OCI-LY1 (cell line): ENCODE measurements around the gene DNAH9.

Source experiments
- H2AFZ ChIP-seq: fragments of 200-600 bp; sonication (generic), shearing (Covaris generic); 2 replicates; pipeline ENCODE4 v1.6.0; 2014; ENCODE audit warnings: antibody characterized with exemption, mild to moderate bottlenecking, low read length
- H3F3A ChIP-seq: fragments of 200-600 bp; sonication (generic), shearing (Covaris generic); 2 replicates; pipeline ENCODE4 v1.6.0; 2014; ENCODE audit warnings: mild to moderate bottlenecking, antibody characterized with exemption, low read length, moderate library complexity; ENCODE audit not compliant: insufficient read depth
- H3K27ac ChIP-seq: fragments of 200-600 bp; sonication (generic); 2 replicates; pipeline ENCODE4 v1.5.1; 2014; ENCODE audit warnings: low read length, mixed run types, mild to moderate bottlenecking, low read depth; ENCODE audit not compliant: poor library complexity, severe bottlenecking
- H3K27me3 ChIP-seq: fragments of 200-600 bp; sonication (generic); 2 replicates; pipeline ENCODE4 v1.6.0; 2014; ENCODE audit warnings: antibody characterized with exemption, mild to moderate bottlenecking, low read length, moderate library complexity; ENCODE audit not compliant: insufficient read depth
- H3K36me3 ChIP-seq: fragments of 200-600 bp; sonication (generic); 2 replicates; pipeline ENCODE4 v1.6.1; 2014; ENCODE audit warnings: mild to moderate bottlenecking, antibody characterized with exemption, low read length, moderate library complexity, mixed read lengths; ENCODE audit not compliant: insufficient read depth
- H3K4me1 ChIP-seq: fragments of 200-600 bp; sonication (generic); 2 replicates; pipeline ENCODE4 v1.5.1; 2014; ENCODE audit warnings: mild to moderate bottlenecking, low read length, moderate library complexity; ENCODE audit not compliant: insufficient read depth, severe bottlenecking
- H3K4me2 ChIP-seq: fragments of 200-600 bp; sonication (generic), shearing (Covaris generic); 2 replicates; pipeline ENCODE4 v1.6.1; 2014; ENCODE audit warnings: low read length
- H3K4me3 ChIP-seq: fragments of 200-600 bp; sonication (generic); 2 replicates; pipeline ENCODE4 v1.5.1; 2014; ENCODE audit warnings: low read length, low read depth, mild to moderate bottlenecking, mixed read lengths; ENCODE audit not compliant: poor library complexity, severe bottlenecking
- H3K79me2 ChIP-seq: fragments of 200-600 bp; shearing (Covaris generic); 2 replicates; pipeline ENCODE4 v1.6.1; 2016; ENCODE audit warnings: mixed run types, low read length, mixed read lengths; ENCODE audit not compliant: insufficient read depth
- H3K9ac ChIP-seq: fragments of 200-600 bp; sonication (generic), shearing (Covaris generic); 2 replicates; pipeline ENCODE4 v1.6.1; 2014; ENCODE audit warnings: mild to moderate bottlenecking, low read length, mixed read lengths
- H3K9me2 ChIP-seq: fragments of 200-600 bp; sonication (generic), shearing (Covaris generic); 2 replicates; pipeline ENCODE4 v1.6.1; 2014; ENCODE audit warnings: low read depth, mild to moderate bottlenecking, low read length, mixed read lengths
- H3K9me3 ChIP-seq: fragments of 200-600 bp; shearing (Covaris generic); 2 replicates; pipeline ENCODE4 v1.6.1; 2014; ENCODE audit warnings: low read length, mixed read lengths
- H4K20me1 ChIP-seq: fragments of 200-600 bp; sonication (generic), shearing (Covaris generic); 2 replicates; pipeline ENCODE4 v1.6.0; 2016; ENCODE audit warnings: mild to moderate bottlenecking, low read length; ENCODE audit not compliant: insufficient read depth
- CTCF ChIP-seq: fragments of 200-600 bp; sonication (generic), shearing (Covaris generic); IDR thresholded peaks from 2 replicates; pipeline ENCODE4 v1.5.1; 2017; ENCODE audit warnings: mild to moderate bottlenecking, antibody characterized with exemption, low read length, moderate library complexity, mixed read lengths
- EZH2 ChIP-seq: fragments of 200-600 bp; sonication (generic), shearing (Covaris generic); IDR thresholded peaks from 2 replicates; pipeline ENCODE4 v1.8.0; 2017; ENCODE audit warnings: borderline replicate concordance, mixed run types, mild to moderate bottlenecking, antibody characterized with exemption, low read length, moderate library complexity, mixed read lengths

The DNAH9 gene

GRCh38 chr17:11559601-11560000 lies 38.7 kb upstream of the DNAH9 start:
- H3K9me2 ChIP-seq, result no peaks in the 10 kb centered on the region
- H3K27ac ChIP-seq, result no peak overlapping the region
- H3K4me3 ChIP-seq, result no peak overlapping the region
- no peak overlapping the region for H3K9ac ChIP-seq
- H3K4me1 ChIP-seq, result no peaks in the 10 kb centered on the region
- no peak overlapping the region for H2AFZ ChIP-seq
- no peaks in the 10 kb centered on the region for H3K9me3 ChIP-seq
- TF ChIP-seq CTCF, result no peak
- no peak for TF ChIP-seq EZH2
- no peaks in the 10 kb centered on the region for H3K79me2 ChIP-seq
- H3K27me3 ChIP-seq, result no peaks in the 10 kb centered on the region
- H3F3A ChIP-seq, result no peaks in the 10 kb centered on the region
- no peaks in the 10 kb centered on the region for H3K36me3 ChIP-seq
- H4K20me1 ChIP-seq, result no peaks in the 10 kb centered on the region
- H3K4me2 ChIP-seq, result no peak overlapping the region

GRCh38 chr17:11561281-11561680 lies 37.0 kb upstream of the DNAH9 start:
- Histone ChIP-seq H3F3A (no peaks in the 10 kb centered on the region), H3K4me3 (no peak overlapping the region), H3K36me3 (no peaks in the 10 kb centered on the region), H2AFZ (no peak overlapping the region), H3K4me1 (no peaks in the 10 kb centered on the region), H3K27ac (no peak overlapping the region), H3K9me3 (no peaks in the 10 kb centered on the region), H3K4me2 (no peak overlapping the region), H3K9me2 (no peaks in the 10 kb centered on the region), H4K20me1 (no peaks in the 10 kb centered on the region), H3K79me2 (no peaks in the 10 kb centered on the region), H3K27me3 (no peaks in the 10 kb centered on the region), H3K9ac (no peak overlapping the region)
- no peak for TF ChIP-seq EZH2
- TF ChIP-seq CTCF, result no peak

DNA sequence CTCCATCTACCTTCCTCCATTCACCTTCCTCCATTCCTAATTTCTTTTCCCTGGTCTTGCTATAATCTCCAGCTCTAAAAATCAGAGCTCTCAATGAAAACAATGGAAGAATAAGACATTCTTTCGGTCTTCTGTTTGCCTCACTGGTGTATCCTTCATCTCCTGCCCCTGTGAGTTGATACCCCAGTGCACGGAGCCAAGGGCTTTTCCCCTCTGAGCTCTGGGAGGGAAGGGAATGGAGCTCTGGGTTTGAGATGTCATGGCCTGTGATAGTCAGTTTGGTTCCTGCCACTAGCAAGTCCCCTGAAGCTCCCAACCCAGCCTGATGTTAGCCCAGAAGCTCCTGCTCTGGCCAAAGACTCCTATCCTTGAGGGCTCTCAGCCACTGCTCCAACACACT lies 36.6 kb upstream of the DNAH9 start:
- TF ChIP-seq CTCF, result no peak
- TF ChIP-seq EZH2, result no peak
- no peak overlapping the region for H3K27ac ChIP-seq
- H3K9ac ChIP-seq, result no peak overlapping the region
- H3K9me3 ChIP-seq, result no peaks in the 10 kb centered on the region
- no peaks in the 10 kb centered on the region for H3K27me3 ChIP-seq
- no peak overlapping the region for H3K4me2 ChIP-seq
- no peaks in the 10 kb centered on the region for H4K20me1 ChIP-seq
- H3K4me3 ChIP-seq, result no peak overlapping the region
- no peaks in the 10 kb centered on the region for H3K4me1 ChIP-seq
- H3K9me2 ChIP-seq, result no peaks in the 10 kb centered on the region
- no peak overlapping the region for H2AFZ ChIP-seq
- no peaks in the 10 kb centered on the region for H3K79me2 ChIP-seq
- no peaks in the 10 kb centered on the region for H3F3A ChIP-seq
- H3K36me3 ChIP-seq, result no peaks in the 10 kb centered on the region
